GM06990 (cell line): Measurements from ENCODE around the gene OR13C8.
"Not testable (repeated sequence)": the region's sequence is repeated elsewhere in the genome, so short reads cannot be mapped to it uniquely, and the experiment has no call there.

Source experiments
- DNase-seq: peaks from one replicate; pipeline ENCODE4 v3.0.0-alpha.2; 2011; ENCODE audit not compliant: insufficient read length; ENCODE audit errors: extremely low read depth
- H3K27me3 ChIP-seq: replicated peaks from 2 replicates; pipeline ENCODE4 v1.6.0; 2011; ENCODE audit warnings: low read length; ENCODE audit not compliant: control insufficient read depth, insufficient read depth
- H3K36me3 ChIP-seq: 2 replicates; pipeline ENCODE4 v1.5.1; 2011; ENCODE audit warnings: low read length; ENCODE audit not compliant: control insufficient read depth, insufficient read depth
- H3K4me3 ChIP-seq: replicated peaks from 2 replicates; pipeline ENCODE4 v1.5.1; 2011; ENCODE audit warnings: low read depth, mild to moderate bottlenecking, control low read depth, low read length
- CTCF ChIP-seq: IDR thresholded peaks from 2 replicates; pipeline ENCODE4 v1.5.1; 2011; ENCODE audit warnings: low read length, control low read depth, mild to moderate bottlenecking, inconsistent platforms; ENCODE audit not compliant: insufficient read depth, poor library complexity, severe bottlenecking

OR13C8 gene

GRCh38 chr9:104577263-104577662, 8.3 kb downstream of the OR13C8 start:
- no peak for TF ChIP-seq CTCF
- Histone ChIP-seq H3K27me3 (no peaks in the 10 kb centered on the region), H3K4me3 (no peak overlapping the region), H3K36me3 (no peaks in the 10 kb centered on the region)
- DNase-seq = no peak

DNA sequence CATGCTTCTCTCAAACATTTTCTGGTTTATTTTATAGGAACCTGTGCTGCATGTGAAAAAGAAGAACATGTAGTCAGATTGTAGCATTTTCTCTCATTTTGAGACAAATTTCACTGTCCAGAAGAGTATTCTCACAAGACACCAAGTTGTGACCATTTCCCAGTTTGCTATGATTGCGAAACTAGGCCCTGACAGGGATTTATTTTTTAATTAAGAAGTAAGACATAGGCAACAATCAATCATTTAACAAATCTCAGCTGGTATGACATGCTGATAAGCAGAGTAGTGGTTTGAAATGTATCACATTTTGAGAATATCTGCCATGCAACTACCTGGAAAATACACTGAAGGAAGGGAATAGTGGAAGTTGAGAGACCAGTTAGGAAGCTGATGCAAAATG, 11.6 kb downstream of the OR13C8 start:
- no peaks in the 10 kb centered on the region for H3K27me3 ChIP-seq
- no peak for DNase-seq
- no peak for TF ChIP-seq CTCF
- no peaks in the 10 kb centered on the region for H3K36me3 ChIP-seq
- no peak overlapping the region for H3K4me3 ChIP-seq

GRCh38 chr9:104586496-104587180, 17.7 kb downstream of the OR13C8 start:
- no peak for DNase-seq
- TF ChIP-seq CTCF = no peak
- no peaks in the 10 kb centered on the region for H3K27me3 ChIP-seq
- no peak overlapping the region for H3K4me3 ChIP-seq
- no peaks in the 10 kb centered on the region for H3K36me3 ChIP-seq

- H3K4me3 ChIP-seq = no peak overlapping the region
- DNase-seq = no peak
- TF ChIP-seq CTCF = no peak
Observed at GRCh38 chr9:104589626-104590025, 20.7 kb downstream of the OR13C8 start.

DNA sequence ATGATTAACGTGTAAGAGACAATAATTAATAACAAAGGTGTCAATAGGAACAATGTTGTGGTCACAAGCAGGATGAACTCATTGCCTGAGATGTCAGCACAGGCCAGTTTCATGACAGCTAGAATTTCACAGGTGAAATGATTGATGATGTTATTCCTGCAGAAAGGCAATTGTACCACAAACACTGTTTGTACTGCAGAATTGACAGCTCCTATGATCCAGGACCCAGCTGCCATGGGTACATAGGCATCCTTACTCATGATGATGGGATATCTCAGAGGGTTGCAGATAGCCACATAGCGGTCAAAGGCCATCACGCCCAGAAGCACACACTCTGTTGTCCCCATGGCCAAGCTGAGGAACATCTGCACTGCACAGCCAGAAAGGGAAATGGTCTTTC, 29.8 kb downstream of the OR13C8 start:
- not testable (repeated sequence) for H3K36me3 ChIP-seq, DNase-seq, H3K27me3 ChIP-seq, H3K4me3 ChIP-seq

More at GRCh38 chr9:104589626-104590025, 20.7 kb downstream of the OR13C8 start:
- no peaks in the 10 kb centered on the region for H3K27me3 ChIP-seq
- no peaks in the 10 kb centered on the region for H3K36me3 ChIP-seq

GRCh38 chr9:104599313-104599712, 30.3 kb downstream of the OR13C8 start, which contains the start of gene OR13C5:
TSS of gene OR13C5 (minus strand) at chr9:104599413. CDS start at chr9:104599413, 0 bp downstream.
- not testable (repeated sequence) for DNase-seq, H3K27me3 ChIP-seq, H3K36me3 ChIP-seq, H3K4me3 ChIP-seq

DNA sequence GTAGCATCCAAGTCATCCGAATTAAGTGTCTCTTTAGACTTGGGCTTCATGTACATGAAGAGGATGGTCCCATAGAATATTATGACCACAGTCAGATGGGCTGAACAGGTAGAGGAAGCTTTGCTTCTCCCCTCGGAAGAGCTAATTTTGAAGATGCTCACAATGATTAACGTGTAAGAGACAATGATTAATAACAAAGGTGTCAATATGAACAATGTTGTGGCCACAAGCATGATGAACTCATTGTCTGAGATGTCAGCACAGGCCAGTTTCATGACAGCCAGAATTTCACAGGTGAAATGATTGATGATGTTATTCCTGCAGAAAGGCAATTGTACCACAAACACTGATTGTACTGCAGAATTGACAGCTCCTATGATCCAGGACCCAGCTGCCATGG, 35.8 kb downstream of the OR13C8 start:
- TF ChIP-seq CTCF = no peak
- Histone ChIP-seq H3K27me3 (no peaks in the 10 kb centered on the region), H3K4me3 (no peak overlapping the region), H3K36me3 (no peaks in the 10 kb centered on the region)
- DNase-seq = no peak

- H3K36me3 ChIP-seq, DNase-seq, H3K4me3 ChIP-seq, H3K27me3 ChIP-seq: not testable (repeated sequence)
Observed at GRCh38 chr9:104605527-104605926, 36.6 kb downstream of the OR13C8 start, which contains the start of gene OR13C2. TSS of gene OR13C2 (minus strand) at chr9:104605627. CDS start at chr9:104605627, 0 bp downstream.
